ENCODE results near the gene FUBP1.
A peak's percentile ranks its signal among the peaks of the same experiment; 100 is the strongest.
"Not testable (repeated sequence)": the region's sequence is repeated elsewhere in the genome, so short reads cannot be mapped to it uniquely, and the experiment has no call there.

FUBP1 gene, protein sequence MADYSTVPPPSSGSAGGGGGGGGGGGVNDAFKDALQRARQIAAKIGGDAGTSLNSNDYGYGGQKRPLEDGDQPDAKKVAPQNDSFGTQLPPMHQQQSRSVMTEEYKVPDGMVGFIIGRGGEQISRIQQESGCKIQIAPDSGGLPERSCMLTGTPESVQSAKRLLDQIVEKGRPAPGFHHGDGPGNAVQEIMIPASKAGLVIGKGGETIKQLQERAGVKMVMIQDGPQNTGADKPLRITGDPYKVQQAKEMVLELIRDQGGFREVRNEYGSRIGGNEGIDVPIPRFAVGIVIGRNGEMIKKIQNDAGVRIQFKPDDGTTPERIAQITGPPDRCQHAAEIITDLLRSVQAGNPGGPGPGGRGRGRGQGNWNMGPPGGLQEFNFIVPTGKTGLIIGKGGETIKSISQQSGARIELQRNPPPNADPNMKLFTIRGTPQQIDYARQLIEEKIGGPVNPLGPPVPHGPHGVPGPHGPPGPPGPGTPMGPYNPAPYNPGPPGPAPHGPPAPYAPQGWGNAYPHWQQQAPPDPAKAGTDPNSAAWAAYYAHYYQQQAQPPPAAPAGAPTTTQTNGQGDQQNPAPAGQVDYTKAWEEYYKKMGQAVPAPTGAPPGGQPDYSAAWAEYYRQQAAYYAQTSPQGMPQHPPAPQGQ

GRCh38 chr1:77978969-77979876 lies at the start of gene FUBP1:
Gene FUBP1 (minus strand): TSS chr1:77979072. CDS start chr1:77979004, 68 bp downstream.
- peak; percentile 94 for DNase-seq

DNA sequence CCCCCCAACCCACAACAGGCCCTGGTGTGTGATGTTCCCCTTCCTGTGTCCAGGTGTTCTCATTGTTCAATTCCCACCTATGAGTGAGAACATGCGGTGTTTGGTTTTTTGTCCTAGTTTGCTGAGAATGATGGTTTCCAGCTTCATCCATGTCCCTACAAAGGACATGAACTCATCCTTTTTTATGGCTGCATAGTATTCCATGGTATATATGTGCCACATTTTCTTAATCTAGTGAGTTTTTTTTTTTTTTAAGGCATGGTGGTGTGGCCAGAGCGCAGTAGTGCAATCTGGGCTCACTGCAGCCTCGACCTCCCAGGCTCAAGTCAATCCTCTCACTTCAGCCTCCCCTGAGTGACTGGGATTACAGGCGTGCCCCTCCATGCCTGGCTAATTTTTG lies 42.3 kb upstream of the FUBP1 start:
- DNase-seq = not testable (repeated sequence)

DNA sequence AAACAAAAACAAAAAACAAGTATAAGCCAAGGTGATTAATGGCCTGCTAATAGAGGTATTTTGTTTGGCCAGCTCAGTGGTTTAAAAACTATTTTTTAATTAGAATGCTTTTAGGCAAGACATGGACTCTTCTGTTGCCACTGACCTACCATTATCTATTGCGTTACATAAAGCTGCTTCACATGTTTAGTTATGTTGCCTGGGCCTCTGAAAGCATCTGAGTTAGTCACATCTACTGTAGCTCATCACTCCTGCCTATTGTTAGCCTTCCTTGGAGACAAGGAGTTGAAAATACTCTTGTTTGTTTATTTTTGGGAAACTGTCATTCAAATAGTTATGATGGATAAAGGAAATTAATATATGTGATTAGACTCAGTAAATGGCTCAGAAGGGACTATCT lies 40.2 kb upstream of the FUBP1 start:
- no peak for DNase-seq

DNA sequence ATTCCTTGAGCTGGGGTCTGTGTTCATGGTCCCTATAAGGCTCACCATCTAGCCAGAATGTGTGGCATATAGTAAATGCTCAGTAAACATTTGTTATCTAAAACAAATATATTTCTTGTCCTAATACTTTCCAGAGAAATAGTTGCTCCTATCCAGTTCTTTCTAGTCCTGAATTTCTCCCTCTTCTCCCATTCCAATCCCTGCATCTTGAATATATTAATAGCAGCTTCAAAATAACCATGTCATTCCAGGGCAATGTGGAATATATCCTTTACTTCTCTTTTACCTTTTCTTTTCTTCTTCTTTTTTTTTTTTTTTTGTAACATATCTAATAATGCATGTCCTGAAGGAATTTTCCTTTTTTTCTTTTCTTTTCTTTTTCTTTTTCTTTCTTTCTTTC lies 36.3 kb upstream of the FUBP1 start:
- DNase-seq = no peak

DNA sequence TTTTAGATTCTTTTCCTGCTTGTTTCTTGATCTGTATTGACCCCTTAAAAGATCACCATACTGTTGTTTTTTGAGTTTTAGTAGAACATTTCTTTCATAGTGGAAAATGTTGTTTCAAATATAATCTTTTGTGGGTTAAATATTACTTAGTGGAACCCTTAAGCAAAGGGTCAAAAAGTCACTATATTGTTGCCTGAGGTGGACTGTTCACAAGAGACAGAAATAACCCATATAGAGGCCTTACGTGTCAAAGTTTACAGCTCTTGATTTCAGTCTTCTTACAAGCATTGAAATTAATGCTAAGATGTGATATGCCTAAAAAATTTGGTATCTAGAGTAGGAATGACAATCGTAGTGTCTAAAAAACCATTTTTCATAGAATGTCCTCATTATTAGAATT lies 32.2 kb upstream of the FUBP1 start:
- DNase-seq = no peak

DNA sequence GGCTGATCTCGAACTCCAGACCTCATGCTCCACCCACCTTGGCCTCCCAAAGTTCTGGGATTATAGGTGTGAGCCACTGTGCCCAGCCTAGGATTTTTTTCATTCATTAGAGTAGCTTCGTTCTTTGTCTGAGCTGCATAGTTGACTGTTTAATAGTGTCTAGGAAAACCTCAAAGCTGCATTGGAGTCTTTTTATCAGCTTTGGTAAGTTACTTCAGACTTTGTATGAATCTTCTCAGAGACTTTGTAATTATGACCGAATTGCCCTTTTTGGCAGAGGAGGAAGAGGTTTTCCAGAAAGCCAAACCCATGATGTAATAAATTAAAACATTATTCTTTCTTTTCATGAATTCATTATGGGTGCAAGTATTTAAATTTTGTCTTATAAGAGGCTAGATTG lies 31.0 kb upstream of the FUBP1 start:
- no peak for DNase-seq

- no peak for DNase-seq
These were observed 30.4 kb upstream of the FUBP1 start for GRCh38 chr1:78009276-78009675.

DNA sequence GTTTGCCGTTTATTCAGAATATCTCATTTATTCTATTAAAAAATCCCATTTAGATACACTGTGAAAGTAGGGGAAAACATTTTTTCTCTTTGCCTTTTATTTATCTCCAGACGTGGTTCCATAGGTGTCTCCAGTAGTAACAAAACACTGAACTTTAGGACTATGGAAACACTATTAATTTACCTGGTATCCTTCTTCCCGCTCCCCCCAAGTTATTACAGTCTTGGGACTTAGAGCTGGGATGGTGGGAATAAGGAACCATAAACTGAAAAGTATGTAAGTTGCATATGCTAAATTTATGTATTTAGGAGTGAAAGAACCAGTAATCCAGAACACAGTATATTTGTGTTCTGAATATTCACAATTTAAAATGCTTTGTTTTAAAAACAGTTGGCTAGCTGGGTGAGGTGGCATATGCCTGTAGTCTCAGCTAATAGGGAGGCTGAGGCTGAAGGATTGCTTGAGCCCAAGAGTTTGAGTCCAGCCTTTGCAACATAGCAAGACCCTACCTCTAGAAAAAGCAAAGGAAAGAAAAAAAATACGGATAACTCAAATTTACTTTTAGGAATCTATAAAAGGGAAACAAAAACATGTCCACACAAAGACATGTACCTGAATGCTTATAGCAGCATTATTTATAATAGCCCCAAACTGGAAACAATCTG lies 28.9 kb upstream of the FUBP1 start:
- no peak for DNase-seq

DNA sequence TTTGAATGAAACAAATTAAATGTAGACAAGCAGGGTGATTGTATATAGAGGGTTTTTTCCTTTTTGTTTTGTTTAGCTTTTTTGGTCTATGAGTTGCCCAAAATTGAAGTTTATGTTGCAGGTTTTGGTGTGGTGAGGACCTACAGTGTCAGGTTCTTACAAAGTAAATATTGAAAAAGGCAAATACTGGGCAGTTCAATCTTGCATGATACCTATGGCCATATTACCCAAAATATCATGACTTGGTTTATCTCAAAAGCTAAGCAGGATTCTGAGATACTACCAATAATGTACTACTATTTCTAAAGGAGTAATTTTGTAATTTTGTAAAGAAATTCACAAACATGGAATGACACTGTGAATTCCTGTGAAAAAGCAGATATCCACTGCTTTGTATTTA lies 27.6 kb upstream of the FUBP1 start:
- DNase-seq = no peak

DNA sequence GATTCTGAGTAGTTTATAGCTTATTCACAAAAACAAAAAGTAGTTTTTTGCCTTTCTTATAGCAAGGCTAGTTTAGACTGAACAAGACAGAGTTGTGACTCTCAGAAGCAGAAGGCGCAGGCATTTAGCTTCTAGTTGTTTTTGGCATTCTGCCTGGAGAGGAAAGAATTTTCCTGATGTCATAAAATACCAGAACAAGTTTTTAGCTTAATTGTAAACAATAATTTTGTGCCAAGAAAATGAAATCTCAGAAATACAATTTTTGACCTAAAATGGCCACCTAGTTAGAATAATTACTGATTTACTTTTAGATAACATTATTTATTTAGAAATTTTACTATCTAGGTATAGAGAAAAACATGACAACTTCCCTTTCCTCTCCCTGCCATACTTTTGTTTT lies 26.9 kb upstream of the FUBP1 start:
- no peak for DNase-seq

DNA sequence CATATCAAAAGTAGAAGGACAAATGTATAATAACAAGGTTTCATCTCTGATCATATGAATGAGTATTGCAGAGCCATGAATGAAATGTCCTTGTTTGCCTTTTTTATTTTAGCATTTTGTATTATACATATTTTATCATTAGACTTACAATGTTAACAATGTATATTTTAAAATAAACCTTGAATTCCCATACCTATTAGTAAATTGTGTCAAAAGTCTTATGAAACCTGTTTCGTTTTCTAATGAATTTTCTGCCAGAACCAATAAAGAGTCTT lies 26.5 kb upstream of the FUBP1 start:
- DNase-seq = no peak

DNA sequence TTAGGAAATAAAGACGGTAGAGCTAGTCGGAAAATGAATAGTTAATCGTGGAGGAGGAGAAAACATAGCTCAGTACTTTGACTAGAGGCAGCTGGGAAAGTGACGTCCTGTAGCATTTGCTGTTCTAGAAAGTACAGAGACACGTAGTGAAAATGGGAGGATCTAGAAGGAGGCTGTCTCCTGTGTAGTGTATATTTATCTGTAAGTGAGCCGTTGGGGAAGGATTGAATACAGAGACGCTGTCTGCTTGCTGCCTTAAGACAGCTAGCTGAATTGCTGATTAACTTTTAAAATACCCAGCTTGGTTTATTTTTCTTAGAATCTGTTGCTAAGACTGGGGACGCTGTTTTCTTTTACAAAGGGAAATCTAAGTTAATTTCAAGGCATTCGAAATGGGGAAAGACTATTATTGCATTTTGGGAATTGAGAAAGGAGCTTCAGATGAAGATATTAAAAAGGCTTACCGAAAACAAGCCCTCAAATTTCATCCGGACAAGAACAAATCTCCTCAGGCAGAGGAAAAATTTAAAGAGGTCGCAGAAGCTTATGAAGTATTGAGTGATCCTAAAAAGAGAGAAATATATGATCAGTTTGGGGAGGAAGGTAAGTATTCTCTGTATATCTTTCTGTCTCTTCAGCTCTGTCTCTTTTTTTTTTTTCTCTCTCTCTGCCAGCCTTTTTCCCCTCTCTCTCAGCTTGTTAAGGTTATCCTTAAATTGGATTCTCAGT lies 26.0 kb upstream of the FUBP1 start, which contains the start of gene DNAJB4:
TSS of gene DNAJB4 (plus strand) at position 221 of the 729 bp plus-strand sequence. CDS start at position 393, 172 bp downstream.
- DNase-seq = peak; percentile 65

GRCh38 chr1:78003882-78004718 lies 25.2 kb upstream of the FUBP1 start:
- DNase-seq = peak; percentile 45

- no peak for DNase-seq
These were observed 24.3 kb upstream of the FUBP1 start for GRCh38 chr1:78003070-78003746.

DNA sequence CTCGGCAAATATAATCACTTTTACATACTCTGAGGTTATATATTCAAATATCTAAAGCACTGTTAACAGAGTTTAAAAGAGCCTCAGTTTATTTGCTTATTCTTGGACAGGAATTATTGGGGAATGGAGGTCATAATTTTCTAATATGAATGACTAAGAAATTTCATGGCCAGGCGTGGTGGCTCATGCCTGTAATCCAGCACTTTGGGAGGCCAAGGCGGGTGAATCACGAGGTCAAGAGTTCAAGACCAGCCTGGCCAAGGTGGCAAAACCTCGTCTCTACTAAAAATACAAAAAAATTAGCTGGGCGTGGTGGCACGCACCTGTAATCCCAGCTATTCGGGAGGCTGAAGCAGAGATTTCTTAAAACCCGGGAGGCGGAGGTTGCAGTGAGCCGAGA lies 21.7 kb upstream of the FUBP1 start:
- DNase-seq = not testable (repeated sequence)

GRCh38 chr1:77996734-77997133 lies 17.9 kb upstream of the FUBP1 start:
- no peak for DNase-seq

DNA sequence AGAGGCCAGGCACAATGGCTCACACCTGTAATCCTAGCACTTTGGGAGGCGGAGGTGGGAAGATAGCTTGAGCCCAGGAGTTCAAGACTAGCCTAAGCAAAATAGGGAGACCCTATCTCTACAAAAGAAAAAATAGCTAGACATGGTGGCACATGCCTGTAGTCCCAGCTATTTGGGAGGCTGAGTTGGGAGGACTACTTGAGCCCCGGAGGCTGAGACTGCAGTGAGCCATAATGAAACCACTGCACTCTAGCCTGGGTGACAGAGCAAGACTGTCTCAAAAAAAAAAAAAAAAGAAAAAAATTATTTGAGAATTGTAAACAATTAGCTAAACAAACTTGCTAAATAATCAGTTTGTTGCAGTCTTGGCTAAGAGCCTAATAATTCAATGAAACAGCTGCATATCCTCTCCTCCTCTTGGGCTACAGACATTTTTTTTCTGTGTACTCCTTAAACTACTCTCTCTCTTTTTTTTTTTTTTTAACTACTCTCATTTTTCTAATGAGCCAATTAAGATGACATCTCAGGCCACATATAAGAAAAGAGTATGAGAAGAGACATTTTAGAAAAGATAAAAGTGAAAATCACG lies 15.3 kb upstream of the FUBP1 start:
- DNase-seq = no peak

DNA sequence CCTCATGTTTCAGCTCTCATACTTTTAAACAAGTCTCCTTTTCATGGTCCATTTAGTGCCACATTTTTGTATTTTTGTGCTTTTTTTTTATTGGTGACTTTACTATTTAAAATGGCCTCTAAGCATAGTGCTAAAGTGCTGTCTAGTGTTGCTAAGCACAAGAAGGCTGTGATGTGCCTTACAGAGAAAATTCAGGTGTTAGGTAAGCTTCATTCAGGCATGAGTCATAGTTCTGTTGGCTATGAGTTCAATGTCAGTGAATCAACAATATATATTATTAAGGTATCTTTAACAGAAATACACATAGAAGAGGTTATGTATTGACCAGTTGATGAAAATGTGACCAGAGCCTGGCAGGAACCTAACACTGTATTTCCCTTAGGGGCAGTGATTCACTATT lies 12.8 kb upstream of the FUBP1 start:
- DNase-seq = no peak

DNA sequence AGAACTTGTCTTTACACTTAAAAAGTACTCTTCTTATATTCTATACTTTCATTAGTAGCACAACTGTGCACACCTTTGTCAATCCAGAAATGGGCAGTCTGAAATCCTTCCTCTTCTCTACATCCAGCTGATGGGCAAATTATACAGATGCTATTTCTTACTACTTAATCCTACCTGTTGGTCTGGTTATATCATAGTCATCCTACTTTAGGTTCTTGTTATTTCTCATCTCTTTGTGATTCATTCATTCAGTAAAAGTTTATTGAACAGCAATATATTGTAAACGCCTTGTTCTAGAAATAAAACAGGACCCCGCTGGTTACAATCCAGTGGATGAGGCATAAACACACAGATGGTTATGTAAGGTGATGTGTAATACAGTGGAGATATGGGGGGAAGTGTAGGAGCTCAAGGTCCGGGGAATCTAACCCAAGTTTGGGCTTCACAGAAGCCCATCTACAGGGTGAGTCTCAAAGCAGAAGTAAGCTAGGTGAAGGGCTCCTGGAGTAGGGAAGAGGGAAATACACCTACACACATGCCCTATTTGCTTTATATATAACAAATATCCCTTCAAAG lies 11.8 kb upstream of the FUBP1 start:
- no peak for DNase-seq

DNA sequence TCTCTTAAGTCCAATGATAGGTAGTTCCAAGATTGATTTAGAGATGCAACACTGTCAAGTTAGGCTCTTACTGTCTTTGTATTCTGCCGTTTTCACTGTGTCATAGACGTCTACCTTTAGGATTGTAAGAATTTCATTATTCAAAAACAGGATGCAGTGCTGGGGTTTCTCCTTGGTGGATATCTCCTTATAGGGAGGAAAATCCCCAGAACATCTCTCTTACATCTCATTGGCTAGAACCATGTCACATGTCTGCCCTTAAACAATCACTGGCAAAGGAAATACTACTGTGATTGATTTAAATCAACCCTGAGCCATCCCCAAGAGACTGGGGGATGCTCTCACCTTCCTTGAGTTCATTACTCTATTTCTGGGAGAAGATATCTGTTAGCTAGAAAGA lies 10.9 kb upstream of the FUBP1 start:
- DNase-seq = no peak
